Measurements from ENCODE around the gene ITPRIP. TPM values are rescaled to one million over a fixed set of nuclear protein-coding genes. Genes with fewer than 3 reads are reported as not detected.

The ITPRIP gene
- total RNA-seq, 1 experiment from 2014 or later: 20.0 TPM

Small RNA genes within 50 kb of the gene (small RNA-seq; reads per million reads assigned to genes)
- 0.07 reads per million for gene MIR4482

Other genes with a start within 250 kb of the ITPRIP start
- 16.3 and 17.3 TPM in 2 replicates for gene SFR1, start 216.3 kb downstream of the ITPRIP start, total RNA-seq (2014; rRNA removed; shearing (Covaris generic))
- not detected in 2 replicates for gene CFAP43, start 106.1 kb downstream of the ITPRIP start, total RNA-seq (2014; rRNA removed; shearing (Covaris generic))
- gene GSTO1, start 83.6 kb downstream of the ITPRIP start, total RNA-seq (2014; rRNA removed; shearing (Covaris generic)): 203 and 280 TPM in 2 replicates
- gene GSTO2, start 69.3 kb downstream of the ITPRIP start, total RNA-seq (2014; rRNA removed; shearing (Covaris generic)): 1.7 and 1.8 TPM in 2 replicates
- 0.58 and 1.8 TPM in 2 replicates for gene CFAP58, start 15.4 kb upstream of the ITPRIP start, total RNA-seq (2014; rRNA removed; shearing (Covaris generic))